Progenitor cell of endocrine pancreas (in vitro differentiated cells): ENCODE data around the gene GJB5. TPM values are rescaled to one million over a fixed set of nuclear protein-coding genes. Genes with fewer than 3 reads are reported as not detected.

Experiments
- DNase-seq: peaks from one replicate; pipeline ENCODE4 v3.0.0; 2021; ENCODE audit warnings: low spot score; ENCODE audit not compliant: unreplicated experiment
- H3K27ac Mint-ChIP-seq: 2 replicates; pipeline ENCODE4 v1.8.0; 2021; ENCODE audit warnings: mild to moderate bottlenecking, moderate library complexity, mixed read lengths
- H3K27me3 Mint-ChIP-seq: 2 replicates; pipeline ENCODE4 v1.8.0; 2021; ENCODE audit warnings: mixed read lengths
- H3K36me3 Mint-ChIP-seq: 2 replicates; pipeline ENCODE4 v1.8.0; 2022; ENCODE audit warnings: mixed read lengths; ENCODE audit not compliant: insufficient read depth
- H3K4me1 Mint-ChIP-seq: 2 replicates; pipeline ENCODE4 v1.8.0; 2021; ENCODE audit warnings: low read depth, mixed read lengths
- H3K4me3 Mint-ChIP-seq: 2 replicates; pipeline ENCODE4 v1.8.0; 2021; ENCODE audit warnings: low read depth, mild to moderate bottlenecking, moderate library complexity, mixed read lengths
- H3K9me3 Mint-ChIP-seq: 2 replicates; pipeline ENCODE4 v1.8.0; 2021; ENCODE audit warnings: low read depth, mixed read lengths
- total RNA-seq: library from RNA; stranded (reverse); gene quantifications from 2 replicates; pipeline ENCODE4 v1.2.1, GENCODE V29; 2021
- TF ChIP-seq, protein P1 (sequence below): fragments of 200-600 bp; sonication (generic); IDR thresholded peaks from one replicate; pipeline ENCODE4 v1.5.0; 2021; ENCODE audit warnings: antibody characterized with exemption, mild to moderate bottlenecking; ENCODE audit not compliant: unreplicated experiment

GJB5 gene
- total RNA-seq, 1 donor from 2014 or later, result not detected

DNA sequence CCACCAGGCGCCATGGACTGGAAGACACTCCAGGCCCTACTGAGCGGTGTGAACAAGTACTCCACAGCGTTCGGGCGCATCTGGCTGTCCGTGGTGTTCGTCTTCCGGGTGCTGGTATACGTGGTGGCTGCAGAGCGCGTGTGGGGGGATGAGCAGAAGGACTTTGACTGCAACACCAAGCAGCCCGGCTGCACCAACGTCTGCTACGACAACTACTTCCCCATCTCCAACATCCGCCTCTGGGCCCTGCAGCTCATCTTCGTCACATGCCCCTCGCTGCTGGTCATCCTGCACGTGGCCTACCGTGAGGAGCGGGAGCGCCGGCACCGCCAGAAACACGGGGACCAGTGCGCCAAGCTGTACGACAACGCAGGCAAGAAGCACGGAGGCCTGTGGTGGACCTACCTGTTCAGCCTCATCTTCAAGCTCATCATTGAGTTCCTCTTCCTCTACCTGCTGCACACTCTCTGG lies 29.9 kb downstream of the GJB5 start:
- no peak for DNase-seq
- Mint-ChIP-seq H3K27me3 (peaks cover 40% of the 10 kb centered on the region), H3K27ac (no peak overlapping the region), H3K4me1 (peaks cover 17% of the 10 kb centered on the region), H3K9me3 (no peaks in the 10 kb centered on the region), H3K36me3 (no peaks in the 10 kb centered on the region), H3K4me3 (no peak overlapping the region)
- TF ChIP-seq, protein P1, sequence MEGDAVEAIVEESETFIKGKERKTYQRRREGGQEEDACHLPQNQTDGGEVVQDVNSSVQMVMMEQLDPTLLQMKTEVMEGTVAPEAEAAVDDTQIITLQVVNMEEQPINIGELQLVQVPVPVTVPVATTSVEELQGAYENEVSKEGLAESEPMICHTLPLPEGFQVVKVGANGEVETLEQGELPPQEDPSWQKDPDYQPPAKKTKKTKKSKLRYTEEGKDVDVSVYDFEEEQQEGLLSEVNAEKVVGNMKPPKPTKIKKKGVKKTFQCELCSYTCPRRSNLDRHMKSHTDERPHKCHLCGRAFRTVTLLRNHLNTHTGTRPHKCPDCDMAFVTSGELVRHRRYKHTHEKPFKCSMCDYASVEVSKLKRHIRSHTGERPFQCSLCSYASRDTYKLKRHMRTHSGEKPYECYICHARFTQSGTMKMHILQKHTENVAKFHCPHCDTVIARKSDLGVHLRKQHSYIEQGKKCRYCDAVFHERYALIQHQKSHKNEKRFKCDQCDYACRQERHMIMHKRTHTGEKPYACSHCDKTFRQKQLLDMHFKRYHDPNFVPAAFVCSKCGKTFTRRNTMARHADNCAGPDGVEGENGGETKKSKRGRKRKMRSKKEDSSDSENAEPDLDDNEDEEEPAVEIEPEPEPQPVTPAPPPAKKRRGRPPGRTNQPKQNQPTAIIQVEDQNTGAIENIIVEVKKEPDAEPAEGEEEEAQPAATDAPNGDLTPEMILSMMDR, result no peak

DNA sequence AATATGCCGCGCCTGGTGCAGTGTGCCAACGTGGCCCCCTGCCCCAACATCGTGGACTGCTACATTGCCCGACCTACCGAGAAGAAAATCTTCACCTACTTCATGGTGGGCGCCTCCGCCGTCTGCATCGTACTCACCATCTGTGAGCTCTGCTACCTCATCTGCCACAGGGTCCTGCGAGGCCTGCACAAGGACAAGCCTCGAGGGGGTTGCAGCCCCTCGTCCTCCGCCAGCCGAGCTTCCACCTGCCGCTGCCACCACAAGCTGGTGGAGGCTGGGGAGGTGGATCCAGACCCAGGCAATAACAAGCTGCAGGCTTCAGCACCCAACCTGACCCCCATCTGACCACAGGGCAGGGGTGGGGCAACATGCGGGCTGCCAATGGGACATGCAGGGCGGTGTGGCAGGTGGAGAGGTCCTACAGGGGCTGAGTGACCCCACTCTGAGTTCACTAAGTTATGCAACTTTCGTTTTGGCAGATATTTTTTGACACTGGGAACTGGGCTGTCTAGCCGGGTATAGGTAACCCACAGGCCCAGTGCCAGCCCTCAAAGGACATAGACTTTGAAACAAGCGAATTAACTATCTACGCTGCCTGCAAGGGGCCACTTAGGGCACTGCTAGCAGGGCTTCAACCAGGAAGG lies 30.5 kb downstream of the GJB5 start:
- H3K27ac Mint-ChIP-seq, result no peak overlapping the region
- H3K9me3 Mint-ChIP-seq, result no peaks in the 10 kb centered on the region
- no peaks in the 10 kb centered on the region for H3K36me3 Mint-ChIP-seq
- H3K4me3 Mint-ChIP-seq, result no peak overlapping the region
- peaks cover 17% of the 10 kb centered on the region for H3K4me1 Mint-ChIP-seq
- TF ChIP-seq, protein P1, result no peak
- peaks cover 35% of the 10 kb centered on the region for H3K27me3 Mint-ChIP-seq
- no peak for DNase-seq

DNA sequence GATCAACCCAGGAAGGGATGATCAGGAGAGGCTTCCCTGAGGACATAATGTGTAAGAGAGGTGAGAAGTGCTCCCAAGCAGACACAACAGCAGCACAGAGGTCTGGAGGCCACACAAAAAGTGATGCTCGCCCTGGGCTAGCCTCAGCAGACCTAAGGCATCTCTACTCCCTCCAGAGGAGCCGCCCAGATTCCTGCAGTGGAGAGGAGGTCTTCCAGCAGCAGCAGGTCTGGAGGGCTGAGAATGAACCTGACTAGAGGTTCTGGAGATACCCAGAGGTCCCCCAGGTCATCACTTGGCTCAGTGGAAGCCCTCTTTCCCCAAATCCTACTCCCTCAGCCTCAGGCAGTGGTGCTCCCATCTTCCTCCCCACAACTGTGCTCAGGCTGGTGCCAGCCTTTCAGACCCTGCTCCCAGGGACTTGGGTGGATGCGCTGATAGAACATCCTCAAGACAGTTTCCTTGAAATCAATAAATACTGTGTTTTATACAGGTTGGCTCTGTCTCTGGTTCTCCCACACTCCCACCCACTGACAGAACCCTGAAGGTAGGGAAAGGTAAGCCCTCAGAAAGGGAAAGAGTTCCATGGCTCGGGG lies 31.1 kb downstream of the GJB5 start:
- no peak for DNase-seq
- Mint-ChIP-seq H3K36me3 (no peaks in the 10 kb centered on the region), H3K4me1 (peaks cover 16% of the 10 kb centered on the region), H3K27ac (no peak overlapping the region), H3K9me3 (no peaks in the 10 kb centered on the region), H3K4me3 (no peak overlapping the region), H3K27me3 (peaks cover 35% of the 10 kb centered on the region)
- TF ChIP-seq, protein P1, result no peak

DNA sequence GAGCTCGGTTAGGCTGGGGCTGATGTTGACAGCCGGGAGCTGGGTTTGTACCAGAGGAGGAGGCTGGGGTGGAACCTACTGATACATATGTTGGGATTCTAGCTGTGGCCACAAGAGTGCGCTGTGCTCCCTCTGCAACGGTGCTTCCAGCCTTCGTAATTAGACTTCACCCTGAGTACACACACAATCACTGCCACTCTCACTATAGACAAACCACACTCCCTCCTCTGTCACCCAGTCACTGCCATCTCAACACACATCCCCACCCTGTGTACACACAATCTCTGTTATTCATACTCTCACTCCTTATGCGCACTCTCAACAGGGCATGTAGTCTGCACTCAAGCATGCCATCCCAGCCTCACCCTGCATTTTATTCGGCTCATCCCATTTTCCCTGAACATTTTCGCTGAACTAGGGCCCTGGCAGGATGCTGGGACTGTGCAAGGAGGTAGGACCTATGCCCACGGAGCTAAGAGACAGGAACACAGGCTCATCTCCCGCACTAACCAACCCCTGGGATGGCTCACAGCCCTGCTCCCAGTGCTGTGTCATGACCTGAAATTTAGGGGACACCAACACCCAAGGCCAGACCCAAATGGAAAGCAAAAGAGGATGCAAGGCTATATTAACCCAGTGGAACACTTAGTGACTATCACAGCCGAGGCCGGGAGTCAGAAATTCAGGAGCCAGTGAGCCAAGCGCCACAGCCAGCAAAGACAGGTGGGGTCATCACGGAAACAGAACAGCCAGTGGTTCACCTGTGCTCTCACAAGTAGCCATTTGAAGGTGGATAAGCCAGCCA lies 31.9 kb downstream of the GJB5 start:
- Mint-ChIP-seq H3K9me3 (no peaks in the 10 kb centered on the region), H3K36me3 (no peaks in the 10 kb centered on the region), H3K27ac (no peak overlapping the region), H3K4me1 (peaks cover 19% of the 10 kb centered on the region), H3K4me3 (no peak overlapping the region), H3K27me3 (peaks cover 38% of the 10 kb centered on the region)
- TF ChIP-seq, protein P1, result peak; percentile 93
- peak; percentile 44 for DNase-seq
